Stimulated activated CD8-positive, alpha-beta memory T cell treated with anti-CD3 and anti-CD28 coated beads, Interleukin-15, amount 100 ng/mL, for 1 hour (primary cell): ENCODE results near the gene POMT2.
A peak's percentile ranks its signal among the peaks of the same experiment; 100 is the strongest.
"Not testable (repeated sequence)": the region's sequence is repeated elsewhere in the genome, so short reads cannot be mapped to it uniquely, and the experiment has no call there.

ENCODE experiments used
- DNase-seq: peaks from one replicate; pipeline ENCODE4 v3.0.0-alpha.2; 2020; ENCODE audit warnings: low read depth

The POMT2 gene

GRCh38 chr14:77301103-77301502, 19.6 kb downstream of the POMT2 start:
- peak; percentile 29 for DNase-seq

GRCh38 chr14:77299771-77300170, 20.9 kb downstream of the POMT2 start:
- no peak for DNase-seq

GRCh38 chr14:77296906-77297305, 23.8 kb downstream of the POMT2 start:
- DNase-seq: no peak

GRCh38 chr14:77296155-77296554, 24.5 kb downstream of the POMT2 start:
- no peak for DNase-seq

GRCh38 chr14:77290705-77291104, 30.0 kb downstream of the POMT2 start:
- no peak for DNase-seq

GRCh38 chr14:77286576-77286975, 34.1 kb downstream of the POMT2 start:
- DNase-seq: no peak

- no peak for DNase-seq
Measured at GRCh38 chr14:77284466-77284865, 36.2 kb downstream of the POMT2 start.

GRCh38 chr14:77284066-77284465, 36.6 kb downstream of the POMT2 start:
- no peak for DNase-seq

GRCh38 chr14:77281852-77282410, 38.8 kb downstream of the POMT2 start:
- no peak for DNase-seq

GRCh38 chr14:77280921-77281320, 39.8 kb downstream of the POMT2 start:
- DNase-seq: not testable (repeated sequence)

GRCh38 chr14:77279719-77280118, 41.0 kb downstream of the POMT2 start:
- DNase-seq: no peak

- DNase-seq: no peak
Measured at GRCh38 chr14:77278461-77279230, 42.0 kb downstream of the POMT2 start.

GRCh38 chr14:77276959-77277358, 43.7 kb downstream of the POMT2 start:
- DNase-seq: no peak

GRCh38 chr14:77276295-77276935, 44.3 kb downstream of the POMT2 start:
- no peak for DNase-seq

GRCh38 chr14:77275601-77276017, 45.1 kb downstream of the POMT2 start:
- DNase-seq: no peak

GRCh38 chr14:77275041-77275580, 45.6 kb downstream of the POMT2 start:
- no peak for DNase-seq

GRCh38 chr14:77273796-77274195, 46.9 kb downstream of the POMT2 start:
- DNase-seq: no peak

GRCh38 chr14:77272261-77272660, 48.4 kb downstream of the POMT2 start:
- DNase-seq: no peak

GRCh38 chr14:77271113-77271710, 49.5 kb downstream of the POMT2 start, which contains the start of gene NGB:
Gene NGB (minus strand): TSS chr14:77271206. CDS start chr14:77270937, 269 bp downstream.
- DNase-seq: no peak

- DNase-seq: no peak
Measured at GRCh38 chr14:77270361-77271112, 50.1 kb downstream of the POMT2 start.

GRCh38 chr14:77268989-77269600, 51.6 kb downstream of the POMT2 start:
- DNase-seq: no peak
